ENCODE results near the gene P2RX2. TPM values are rescaled to one million over a fixed set of nuclear protein-coding genes. Genes with fewer than 3 reads are reported as not detected.

The P2RX2 gene
- total and polyA plus RNA-seq, 2 experiments from 2014 or later = 1.1 to 1.7 TPM

GRCh38 chr12:132665794-132666193 lies 47.2 kb downstream of the P2RX2 start (continued):
- no peak for TF ChIP-seq ZNF462 (CRISPR knock-in tag; IDR thresholded peaks at IDR 0.05)
- TF ChIP-seq CTCF (conservative IDR thresholded peaks at IDR 0.05; ENCODE audit: low read depth in 2 of 2) = no peak
- no peak for TF ChIP-seq EZH2 (IDR thresholded peaks at IDR 0.05; ENCODE audit: low read depth, unreplicated experiment)
- TF ChIP-seq EZH2phosphoT487 (IDR thresholded peaks at IDR 0.05; ENCODE audit: unreplicated experiment) = no peak

DNA sequence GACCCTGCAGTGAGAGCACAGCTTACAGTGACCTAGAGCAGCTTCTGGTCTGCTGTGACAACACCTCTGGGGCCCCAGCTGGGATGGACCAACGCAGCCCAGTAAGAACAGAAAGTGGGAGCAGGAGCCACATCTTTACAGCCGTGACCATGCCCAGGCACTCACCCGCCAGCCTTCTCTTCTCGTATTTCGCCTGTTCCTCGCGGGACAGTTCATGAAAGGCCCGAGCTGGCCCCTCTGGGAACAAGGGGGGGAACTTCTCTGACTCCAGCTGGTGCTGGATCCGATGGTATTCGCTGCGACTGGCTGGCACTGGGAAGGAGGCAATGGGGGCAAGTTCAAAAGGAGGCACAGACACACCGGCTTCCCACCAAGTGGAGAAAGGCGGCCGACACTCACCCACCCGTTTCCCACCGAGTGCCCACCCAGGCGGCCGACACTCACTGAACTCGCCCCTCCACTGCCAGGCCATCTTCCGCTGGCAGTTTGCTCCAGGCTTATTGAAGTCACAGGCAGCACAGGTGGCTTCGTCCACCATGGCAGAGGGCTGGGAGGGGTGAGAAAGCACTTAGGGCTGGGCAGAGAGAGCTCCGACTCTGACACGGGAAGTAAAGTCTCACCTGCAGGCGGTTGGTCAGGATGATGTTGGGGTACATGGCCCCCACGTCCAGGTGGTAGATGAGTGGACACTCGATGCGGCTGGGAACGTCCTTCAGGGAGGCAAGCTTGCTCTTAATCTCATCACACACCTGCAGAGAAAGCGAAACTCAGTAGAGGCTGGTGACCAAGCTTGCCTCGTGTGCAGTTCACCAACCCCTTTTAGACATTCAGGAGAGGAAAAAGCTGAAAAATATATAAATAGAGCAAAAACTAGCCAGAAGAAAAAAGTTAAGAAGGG lies 49.9 kb downstream of the P2RX2 start:
- Histone ChIP-seq H3K27ac (ENCODE audit: low read depth) (no peak overlapping the region), H3K36me3 (ENCODE audit: insufficient read depth) (peaks cover 46% of the 10 kb centered on the region), H3K27me3 (ENCODE audit: insufficient read depth) (no peaks in the 10 kb centered on the region), H4K20me1 (replicated peaks; ENCODE audit: insufficient read depth) (peaks cover 11% of the 10 kb centered on the region), H3K79me2 (replicated peaks; ENCODE audit: insufficient read depth) (no peaks in the 10 kb centered on the region), H3K4me2 (no peak overlapping the region), H3K4me1 (ENCODE audit: insufficient read depth) (no peaks in the 10 kb centered on the region), H3K9me2 (ENCODE audit: insufficient read depth) (no peaks in the 10 kb centered on the region), H3F3A (replicated peaks; ENCODE audit: low read depth) (no peaks in the 10 kb centered on the region), H3K4me3 (no peak overlapping the region), H2AFZ (no peak overlapping the region)
- Mint-ChIP-seq H3K27ac (no peak overlapping the region), H3K4me3 (no peak overlapping the region), H3K4me1 (no peaks in the 10 kb centered on the region), H3K27me3 (ENCODE audit: insufficient read depth, low read depth, poor library complexity) (no peaks in the 10 kb centered on the region), H3K36me3 (ENCODE audit: low read depth) (peaks cover 91% of the 10 kb centered on the region), H3K9me3 (no peaks in the 10 kb centered on the region)
- no peak for ATAC-seq
- no peak for DNase-seq (ENCODE audit: low spot score)
- TF ChIP-seq JUNB (IDR thresholded peaks at IDR 0.05; ENCODE audit: unreplicated experiment) = no peak
- TF ChIP-seq, protein P1, sequence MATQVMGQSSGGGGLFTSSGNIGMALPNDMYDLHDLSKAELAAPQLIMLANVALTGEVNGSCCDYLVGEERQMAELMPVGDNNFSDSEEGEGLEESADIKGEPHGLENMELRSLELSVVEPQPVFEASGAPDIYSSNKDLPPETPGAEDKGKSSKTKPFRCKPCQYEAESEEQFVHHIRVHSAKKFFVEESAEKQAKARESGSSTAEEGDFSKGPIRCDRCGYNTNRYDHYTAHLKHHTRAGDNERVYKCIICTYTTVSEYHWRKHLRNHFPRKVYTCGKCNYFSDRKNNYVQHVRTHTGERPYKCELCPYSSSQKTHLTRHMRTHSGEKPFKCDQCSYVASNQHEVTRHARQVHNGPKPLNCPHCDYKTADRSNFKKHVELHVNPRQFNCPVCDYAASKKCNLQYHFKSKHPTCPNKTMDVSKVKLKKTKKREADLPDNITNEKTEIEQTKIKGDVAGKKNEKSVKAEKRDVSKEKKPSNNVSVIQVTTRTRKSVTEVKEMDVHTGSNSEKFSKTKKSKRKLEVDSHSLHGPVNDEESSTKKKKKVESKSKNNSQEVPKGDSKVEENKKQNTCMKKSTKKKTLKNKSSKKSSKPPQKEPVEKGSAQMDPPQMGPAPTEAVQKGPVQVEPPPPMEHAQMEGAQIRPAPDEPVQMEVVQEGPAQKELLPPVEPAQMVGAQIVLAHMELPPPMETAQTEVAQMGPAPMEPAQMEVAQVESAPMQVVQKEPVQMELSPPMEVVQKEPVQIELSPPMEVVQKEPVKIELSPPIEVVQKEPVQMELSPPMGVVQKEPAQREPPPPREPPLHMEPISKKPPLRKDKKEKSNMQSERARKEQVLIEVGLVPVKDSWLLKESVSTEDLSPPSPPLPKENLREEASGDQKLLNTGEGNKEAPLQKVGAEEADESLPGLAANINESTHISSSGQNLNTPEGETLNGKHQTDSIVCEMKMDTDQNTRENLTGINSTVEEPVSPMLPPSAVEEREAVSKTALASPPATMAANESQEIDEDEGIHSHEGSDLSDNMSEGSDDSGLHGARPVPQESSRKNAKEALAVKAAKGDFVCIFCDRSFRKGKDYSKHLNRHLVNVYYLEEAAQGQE (IDR thresholded peaks at IDR 0.05; ENCODE audit: unreplicated experiment) = no peak
- no peak for TF ChIP-seq EZH2 (IDR thresholded peaks at IDR 0.05; ENCODE audit: low read depth, unreplicated experiment)
- TF ChIP-seq ZNF114 (CRISPR knock-in tag; IDR thresholded peaks at IDR 0.05) = no peak
- no peak for TF ChIP-seq CTCF (conservative IDR thresholded peaks at IDR 0.05; ENCODE audit: low read depth in 2 of 2)
- TF ChIP-seq POLR2AphosphoS5 (IDR thresholded peaks at IDR 0.05; ENCODE audit: low read depth) = no peak
- no peak for TF ChIP-seq ZNF331 (CRISPR knock-in tag; IDR thresholded peaks at IDR 0.05; ENCODE audit: low read depth)
